Thyroid gland (tissue), 4 donors: ENCODE measurements around the gene KCNJ9. TPM values are rescaled to one million over a fixed set of nuclear protein-coding genes. Genes with fewer than 3 reads are reported as not detected.
A peak's percentile ranks its signal among the peaks of the same experiment; 100 is the strongest.
"Not testable (repeated sequence)": the region's sequence is repeated elsewhere in the genome, so short reads cannot be mapped to it uniquely, and the experiment has no call there.

ENCODE experiments used
- DNase-seq, 2 donors: peaks; one replicate each; pipeline ENCODE4 v3.0.0-alpha.2; 2019
- H3K27ac ChIP-seq, 3 donors: fragments of 200-600 bp; sonication (generic); 1 replicate in 2 of 3; 2 replicates in 1 of 3; pipeline ENCODE4 v1.5.1; 2016 to 2019; ENCODE audit warnings: mild to moderate bottlenecking in 1 of 3, moderate library complexity in 1 of 3
- H3K27me3 ChIP-seq: fragments of 200-600 bp; sonication (generic); one replicate; pipeline ENCODE4 v1.5.1; 2019
- H3K36me3 ChIP-seq, 2 donors: fragments of 200-600 bp; sonication (generic); one replicate each; pipeline ENCODE4 v1.5.1; 2016 to 2019
- H3K4me1 ChIP-seq, 2 donors: fragments of 200-600 bp; sonication (generic); one replicate each; pipeline ENCODE4 v1.5.1; 2017 to 2019
- H3K4me3 ChIP-seq, 3 donors: fragments of 200-600 bp; sonication (generic); replicated peaks in 1 of 3; 1 replicate in 2 of 3; 2 replicates in 1 of 3; pipeline ENCODE4 v1.5.1; 2016; ENCODE audit warnings: mild to moderate bottlenecking in 1 of 3
- H3K9me3 ChIP-seq: fragments of 200-600 bp; sonication (generic); one replicate; pipeline ENCODE4 v1.5.1; 2017
- POLR2A ChIP-seq, 2 donors: fragments of 450-650 bp; IDR thresholded peaks; one replicate each; pipeline ENCODE4 v1.6.1; 2017; ENCODE audit warnings: antibody characterized with exemption in 2 of 2, mild to moderate bottlenecking in 2 of 2, moderate library complexity in 1 of 2
- WGBS, 2 donors: methylation state at CpG; one replicate each; pipeline ENCODE4 v1.1.5; 2017; 5-methylcytosine and 5-hydroxymethylcytosine counted together
- intact Hi-C: fragments of 100-400 bp; cut with DNase I; formaldehyde crosslinking; loops from one replicate; pipeline ENCODE4 v1.15.1; 2023
- total RNA-seq, 4 donors: library from RNA; depleted of rRNA; stranded (reverse); fragments of >200 nt; gene quantifications; one replicate each; pipeline ENCODE4 v1.2.3, GENCODE V29; 2016
- TF ChIP-seq, protein P1 (sequence below), 6 experiments: fragments of 200-600 bp in 3 of 6; fragments of 450-650 bp in 3 of 6; sonication (generic) in 3 of 6; IDR thresholded peaks; one replicate each; pipeline ENCODE4 v1.5.1; 2016 to 2019; ENCODE audit warnings: antibody characterized with exemption in 6 of 6, mild to moderate bottlenecking in 2 of 6, inconsistent platforms in 1 of 6, moderate library complexity in 1 of 6

The KCNJ9 gene
- total RNA-seq, 4 donors from 2014 or later = not detected

DNA sequence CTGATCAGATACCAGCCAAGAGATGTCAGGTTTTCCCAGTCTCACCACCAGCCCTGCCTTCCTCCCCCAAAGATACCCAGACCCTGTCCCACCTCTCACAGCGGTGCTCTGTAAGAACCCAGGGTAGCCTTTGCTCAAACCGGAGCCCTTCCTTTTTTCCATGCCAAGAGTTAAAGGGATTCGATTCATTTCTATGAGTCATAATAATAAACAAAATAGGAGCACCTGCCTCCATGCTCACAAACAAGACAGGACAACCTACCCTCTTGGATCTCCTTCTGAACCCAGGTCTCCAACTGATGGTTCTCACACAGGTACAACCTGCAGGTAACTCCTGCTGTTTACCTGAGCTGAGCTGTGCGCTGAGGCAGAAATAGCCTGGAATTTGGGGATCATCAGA lies 28.3 kb downstream of the KCNJ9 start:
- no peaks in the 10 kb centered on the region for H3K9me3 ChIP-seq
- H3K4me1 ChIP-seq = no peaks in the 10 kb centered on the region
- no peak overlapping the region for H3K4me3 ChIP-seq
- DNase-seq = no peak
- intact Hi-C loops = loop anchor here (10.0 kb wide), 1 partner anchor 145 kb away; no protein-coding TSS in a partner anchor
- TF ChIP-seq POLR2A (IDR thresholded peaks at IDR 0.05) = no peak
- TF ChIP-seq, protein P1, sequence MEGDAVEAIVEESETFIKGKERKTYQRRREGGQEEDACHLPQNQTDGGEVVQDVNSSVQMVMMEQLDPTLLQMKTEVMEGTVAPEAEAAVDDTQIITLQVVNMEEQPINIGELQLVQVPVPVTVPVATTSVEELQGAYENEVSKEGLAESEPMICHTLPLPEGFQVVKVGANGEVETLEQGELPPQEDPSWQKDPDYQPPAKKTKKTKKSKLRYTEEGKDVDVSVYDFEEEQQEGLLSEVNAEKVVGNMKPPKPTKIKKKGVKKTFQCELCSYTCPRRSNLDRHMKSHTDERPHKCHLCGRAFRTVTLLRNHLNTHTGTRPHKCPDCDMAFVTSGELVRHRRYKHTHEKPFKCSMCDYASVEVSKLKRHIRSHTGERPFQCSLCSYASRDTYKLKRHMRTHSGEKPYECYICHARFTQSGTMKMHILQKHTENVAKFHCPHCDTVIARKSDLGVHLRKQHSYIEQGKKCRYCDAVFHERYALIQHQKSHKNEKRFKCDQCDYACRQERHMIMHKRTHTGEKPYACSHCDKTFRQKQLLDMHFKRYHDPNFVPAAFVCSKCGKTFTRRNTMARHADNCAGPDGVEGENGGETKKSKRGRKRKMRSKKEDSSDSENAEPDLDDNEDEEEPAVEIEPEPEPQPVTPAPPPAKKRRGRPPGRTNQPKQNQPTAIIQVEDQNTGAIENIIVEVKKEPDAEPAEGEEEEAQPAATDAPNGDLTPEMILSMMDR (IDR thresholded peaks at IDR 0.05) = no peak
- 67 to 77% methylated on average over 4 of the region's 4 CpGs for WGBS, 2 donors
- H3K27me3 ChIP-seq = no peaks in the 10 kb centered on the region
- H3K27ac ChIP-seq = no peak overlapping the region
- no peaks in the 10 kb centered on the region for H3K36me3 ChIP-seq

DNA sequence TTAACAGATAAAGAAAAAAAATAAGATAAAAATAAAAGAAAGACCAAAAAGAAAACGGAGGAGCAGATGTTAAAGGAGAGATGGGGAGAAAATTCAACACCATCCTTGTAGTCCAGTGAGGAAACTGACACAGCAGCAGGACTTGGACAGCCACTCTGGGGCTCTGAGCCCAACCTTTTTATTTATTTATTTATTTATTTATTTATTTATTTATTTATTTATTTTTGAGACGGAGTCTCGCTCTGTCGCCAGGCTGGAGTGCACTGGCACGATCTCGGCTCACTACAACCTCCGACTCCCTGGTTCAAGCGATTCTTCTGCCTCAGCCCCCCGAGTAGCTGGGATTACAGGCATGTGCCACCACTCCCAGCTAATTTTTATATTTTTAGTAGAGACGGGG lies 30.1 kb downstream of the KCNJ9 start:
- WGBS, 2 donors = 94 to 95% methylated on average over 10 of the region's 10 CpGs
- H3K4me3 ChIP-seq, H3K9me3 ChIP-seq, H3K27ac ChIP-seq, H3K4me1 ChIP-seq, intact Hi-C loops, H3K27me3 ChIP-seq, DNase-seq, H3K36me3 ChIP-seq: not testable (repeated sequence)

DNA sequence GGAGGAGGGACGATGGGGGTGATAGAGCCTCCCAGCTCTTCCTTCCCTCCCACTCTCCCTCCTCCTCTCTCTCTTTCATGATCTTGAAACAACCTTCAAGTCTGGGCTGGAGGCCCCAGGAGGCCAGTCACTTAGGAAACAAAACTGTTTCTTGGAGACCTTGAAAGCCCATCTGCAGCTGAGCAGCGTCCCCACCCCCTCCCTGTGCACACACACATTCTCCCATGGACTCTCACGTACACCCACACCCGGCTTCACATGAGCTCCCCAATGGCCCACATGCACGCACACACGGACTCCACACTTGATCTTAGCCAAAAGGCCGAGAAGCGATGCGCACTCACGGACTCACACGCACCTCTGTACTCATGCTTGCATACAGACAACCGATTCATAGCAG lies 31.0 kb downstream of the KCNJ9 start:
- H3K27ac ChIP-seq = no peak overlapping the region
- H3K36me3 ChIP-seq = no peaks in the 10 kb centered on the region
- intact Hi-C loops = no loop called here
- H3K27me3 ChIP-seq = no peaks in the 10 kb centered on the region
- TF ChIP-seq POLR2A (IDR thresholded peaks at IDR 0.05) = no peak
- TF ChIP-seq, protein P1 (IDR thresholded peaks at IDR 0.05) = no peak
- H3K4me1 ChIP-seq = peaks cover 0 to 1% of the 10 kb centered on the region in 2 donors
- WGBS, 2 donors = 83 to 87% methylated on average over 12 of the region's 12 CpGs
- no peaks in the 10 kb centered on the region for H3K9me3 ChIP-seq
- no peak overlapping the region for H3K4me3 ChIP-seq
- DNase-seq = no peak

DNA sequence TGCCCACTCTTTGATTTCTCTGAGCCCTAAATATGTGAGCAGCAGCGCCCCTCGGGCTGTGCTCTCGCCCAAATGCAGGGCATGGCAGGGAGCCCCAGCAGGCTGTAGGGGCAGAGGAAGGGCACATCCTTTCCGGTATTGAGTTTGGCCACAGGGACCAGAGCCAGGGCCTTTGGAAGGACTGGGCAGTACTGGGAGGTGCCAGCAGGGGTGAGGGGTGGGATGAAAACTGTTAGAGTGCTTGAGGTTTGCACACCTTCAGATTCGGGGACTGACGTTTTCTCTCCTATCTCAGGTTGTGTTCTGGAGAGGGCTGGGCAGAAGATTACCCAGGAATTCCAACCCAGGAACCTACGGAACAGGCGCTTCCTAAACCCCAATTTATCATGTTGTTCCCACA lies 32.1 kb downstream of the KCNJ9 start:
- DNase-seq = no peak
- intact Hi-C loops = no loop called here
- 82 to 87% methylated on average over 6 to 8 of the region's 8 CpGs for WGBS, 2 donors

DNA sequence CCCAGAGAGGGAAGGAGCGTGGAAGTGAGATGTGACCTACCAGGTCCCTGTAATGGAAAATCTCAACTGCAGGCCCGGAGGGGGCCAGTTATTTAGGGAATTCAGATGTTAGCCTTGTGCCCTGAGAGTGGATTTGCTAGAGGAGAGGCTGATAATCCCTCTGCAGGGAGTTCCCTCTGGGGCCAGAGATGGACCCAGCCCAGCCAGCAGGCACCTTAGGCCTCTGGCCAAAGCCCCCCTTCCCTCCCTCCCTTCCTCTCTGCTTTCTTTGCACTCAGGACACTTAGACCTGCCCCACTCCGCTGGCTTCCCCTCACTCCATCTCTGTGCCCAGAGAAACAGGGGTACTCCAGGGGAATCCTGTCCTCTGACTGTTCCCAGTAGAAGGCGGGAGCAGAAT lies 32.7 kb downstream of the KCNJ9 start:
- Histone ChIP-seq H3K36me3 (no peaks in the 10 kb centered on the region), H3K27me3 (no peaks in the 10 kb centered on the region), H3K4me3 (no peak overlapping the region), H3K9me3 (no peaks in the 10 kb centered on the region), H3K4me1 (peaks cover 12% of the 10 kb centered on the region in 2 donors), H3K27ac (no peak overlapping the region)
- DNase-seq = peak; percentile 32 to 49
- intact Hi-C loops = no loop called here
- WGBS, 2 donors = 54 to 68% methylated on average over 4 of the region's 4 CpGs
- TF ChIP-seq, protein P1 (IDR thresholded peaks at IDR 0.05) = no peak
- no peak for TF ChIP-seq POLR2A (IDR thresholded peaks at IDR 0.05)

More for the DNA sequence above, 32.1 kb downstream of the KCNJ9 start:
- H3K4me3 ChIP-seq = no peak overlapping the region
- H3K9me3 ChIP-seq = no peaks in the 10 kb centered on the region
- H3K4me1 ChIP-seq = peaks cover 10 to 12% of the 10 kb centered on the region in 2 donors
- H3K27ac ChIP-seq = no peak overlapping the region
- no peaks in the 10 kb centered on the region for H3K36me3 ChIP-seq
- no peak for TF ChIP-seq POLR2A (IDR thresholded peaks at IDR 0.05)
- TF ChIP-seq, protein P1 (IDR thresholded peaks at IDR 0.05) = no peak
- no peaks in the 10 kb centered on the region for H3K27me3 ChIP-seq
